BJ (cell line): ENCODE data around the gene RCSD1. TPM values are rescaled to one million over a fixed set of nuclear protein-coding genes. Genes with fewer than 3 reads are reported as not detected.

Source experiments
- CTCF ChIA-PET: fragments of 350-600 bp; formaldehyde crosslinking; extraction: SDS; loops from one replicate; lab custom pipeline; 2021; ENCODE audit warnings: antibody characterized with exemption, inconsistent platforms; lab: Yijun Ruan, JAX
- POLR2A ChIA-PET: fragments of 300-600 bp; sonication (Branson Sonifier 250); formaldehyde crosslinking; extraction: SDS; loops from one replicate; lab custom pipeline; 2021; ENCODE audit warnings: antibody characterized with exemption; lab: Charles Lee
- DNase-seq: peaks from one replicate; pipeline ENCODE4 v3.0.0-alpha.2; 2011; ENCODE audit warnings: low read depth
- H3K27me3 ChIP-seq: 2 replicates; pipeline ENCODE4 v1.6.0; 2011; ENCODE audit warnings: low read length; ENCODE audit not compliant: control insufficient read depth, insufficient read depth
- H3K36me3 ChIP-seq: 2 replicates; pipeline ENCODE4 v1.5.1; 2011; ENCODE audit warnings: low read length; ENCODE audit not compliant: control insufficient read depth, insufficient read depth
- H3K4me3 ChIP-seq: 2 replicates; pipeline ENCODE4 v1.5.1; 2011; ENCODE audit warnings: low read depth, mild to moderate bottlenecking, control low read depth, low read length
- polyA plus RNA-seq: library from polyadenylated mRNA; depleted of rRNA; stranded (reverse); fragments of >200 nt; gene quantifications from 2 replicates; pipeline ENCODE4 v1.2.3, GENCODE V29; 2011
- TF ChIP-seq, protein P1 (sequence below): IDR thresholded peaks from 2 replicates; pipeline ENCODE4 v1.5.1; 2011; ENCODE audit warnings: low read depth, mild to moderate bottlenecking, control low read depth, inconsistent platforms, low read length, moderate library complexity; ENCODE audit not compliant: insufficient read depth

Gene RCSD1
- polyA plus RNA-seq, 1 experiment = not detected

DNA sequence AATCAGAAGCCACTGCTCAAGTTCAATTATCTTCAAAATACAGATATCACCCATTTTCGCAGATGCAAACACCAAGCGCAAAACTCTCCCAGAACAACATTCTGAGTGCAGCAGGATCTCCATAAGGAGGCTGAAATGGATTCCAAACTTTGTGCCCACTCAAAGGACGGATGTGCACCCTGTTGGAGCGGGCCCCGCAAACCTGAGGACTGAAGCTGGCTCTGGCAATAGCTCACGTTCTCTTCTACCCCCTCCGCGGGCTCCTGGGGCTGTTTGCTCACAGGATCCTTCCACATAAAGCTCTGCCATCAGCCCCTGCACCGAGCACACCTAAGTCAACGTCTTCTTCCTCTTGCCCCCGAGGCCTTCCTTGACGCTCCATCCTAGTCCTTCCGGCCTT lies 11.7 kb upstream of the RCSD1 start:
- H3K4me3 ChIP-seq = no peak overlapping the region
- POLR2A ChIA-PET = no interaction called here

DNA sequence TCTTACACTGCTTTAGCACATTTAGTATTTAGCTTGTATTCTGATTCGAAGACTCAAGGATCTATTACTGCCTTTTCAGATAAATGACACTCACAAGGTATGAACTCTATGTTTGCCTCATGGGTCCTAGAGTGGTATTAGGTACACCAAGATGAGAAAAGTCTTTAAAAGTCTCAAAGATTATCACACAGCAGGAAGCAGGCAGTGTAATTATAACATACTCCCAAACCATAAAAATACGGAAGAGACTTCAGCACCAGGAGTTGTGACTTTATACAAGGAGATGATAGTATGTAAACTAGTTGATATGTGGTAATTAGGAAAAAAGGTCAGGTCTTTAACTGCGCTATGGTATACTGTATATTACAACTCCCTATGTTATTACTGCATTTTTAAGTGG lies 11.2 kb upstream of the RCSD1 start:
- CTCF ChIA-PET = interaction anchor here (0.8 kb wide), 1 partner anchor 26 kb away, joined by 3 read pairs; no protein-coding TSS in a partner anchor
- no peak for DNase-seq
- TF ChIP-seq, protein P1, sequence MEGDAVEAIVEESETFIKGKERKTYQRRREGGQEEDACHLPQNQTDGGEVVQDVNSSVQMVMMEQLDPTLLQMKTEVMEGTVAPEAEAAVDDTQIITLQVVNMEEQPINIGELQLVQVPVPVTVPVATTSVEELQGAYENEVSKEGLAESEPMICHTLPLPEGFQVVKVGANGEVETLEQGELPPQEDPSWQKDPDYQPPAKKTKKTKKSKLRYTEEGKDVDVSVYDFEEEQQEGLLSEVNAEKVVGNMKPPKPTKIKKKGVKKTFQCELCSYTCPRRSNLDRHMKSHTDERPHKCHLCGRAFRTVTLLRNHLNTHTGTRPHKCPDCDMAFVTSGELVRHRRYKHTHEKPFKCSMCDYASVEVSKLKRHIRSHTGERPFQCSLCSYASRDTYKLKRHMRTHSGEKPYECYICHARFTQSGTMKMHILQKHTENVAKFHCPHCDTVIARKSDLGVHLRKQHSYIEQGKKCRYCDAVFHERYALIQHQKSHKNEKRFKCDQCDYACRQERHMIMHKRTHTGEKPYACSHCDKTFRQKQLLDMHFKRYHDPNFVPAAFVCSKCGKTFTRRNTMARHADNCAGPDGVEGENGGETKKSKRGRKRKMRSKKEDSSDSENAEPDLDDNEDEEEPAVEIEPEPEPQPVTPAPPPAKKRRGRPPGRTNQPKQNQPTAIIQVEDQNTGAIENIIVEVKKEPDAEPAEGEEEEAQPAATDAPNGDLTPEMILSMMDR = no peak
- Histone ChIP-seq H3K27me3 (no peaks in the 10 kb centered on the region), H3K36me3 (no peaks in the 10 kb centered on the region), H3K4me3 (no peak overlapping the region)
- POLR2A ChIA-PET = no interaction called here

More for the DNA sequence above, 11.7 kb upstream of the RCSD1 start:
- CTCF ChIA-PET = interaction anchor here (0.8 kb wide), 1 partner anchor 26 kb away, joined by 3 read pairs; no protein-coding TSS in a partner anchor
- H3K36me3 ChIP-seq = no peaks in the 10 kb centered on the region
- no peaks in the 10 kb centered on the region for H3K27me3 ChIP-seq
- TF ChIP-seq, protein P1 = no peak
- no peak for DNase-seq

DNA sequence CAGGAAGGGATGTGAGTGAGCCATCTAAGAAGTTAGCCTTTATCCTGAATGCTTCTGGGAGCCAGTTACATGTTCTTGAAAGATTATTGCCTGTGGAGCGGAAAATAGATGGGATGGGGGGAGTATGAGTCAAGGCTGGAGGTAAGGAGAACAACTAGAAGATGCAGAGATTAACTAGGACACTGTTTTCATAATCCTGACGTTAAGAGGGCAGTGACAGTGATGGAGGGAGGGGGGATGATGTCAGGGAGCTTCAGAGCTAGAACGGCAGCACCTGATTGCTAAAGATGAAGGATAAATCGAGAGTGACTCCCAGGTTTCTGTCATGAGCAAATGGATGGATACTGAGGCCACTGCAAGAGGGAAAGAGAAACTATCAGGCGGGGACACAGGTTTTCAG lies 10.0 kb upstream of the RCSD1 start:
- POLR2A ChIA-PET = no interaction called here
- H3K36me3 ChIP-seq = no peaks in the 10 kb centered on the region
- TF ChIP-seq, protein P1 = no peak
- H3K27me3 ChIP-seq = 0 out of 2 replicates have a peak, but pooled peaks cover 1% of the 10 kb centered on the region
- no peak overlapping the region for H3K4me3 ChIP-seq
- no peak for DNase-seq
- CTCF ChIA-PET = no interaction called here

DNA sequence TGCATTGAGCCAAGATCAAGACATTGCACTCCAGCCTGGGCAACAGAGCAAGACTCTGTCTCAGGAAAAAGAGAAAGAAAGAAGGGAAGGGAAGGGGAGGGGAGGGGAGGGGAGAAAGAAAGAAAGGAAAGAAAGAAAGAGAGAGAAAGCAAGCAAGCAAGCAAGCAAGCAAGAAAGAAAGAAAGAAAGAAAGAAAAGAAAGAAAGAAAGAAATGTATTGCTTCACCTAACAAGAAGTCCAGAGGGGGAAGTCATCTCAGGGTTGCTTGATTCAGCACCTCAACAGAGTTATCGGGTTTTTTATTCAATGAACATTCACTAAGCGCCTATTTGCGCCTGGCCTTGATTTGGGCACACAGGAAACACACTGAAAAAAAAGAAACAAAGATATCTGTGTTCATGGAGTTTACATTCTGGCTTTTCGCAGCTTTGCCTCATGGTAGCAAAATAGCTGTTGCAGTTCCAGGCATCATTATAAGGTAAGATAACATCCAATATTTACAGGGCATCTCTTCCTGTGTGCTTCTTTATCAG lies 8.2 kb upstream of the RCSD1 start:
- ChIA-PET POLR2A (no interaction called here), CTCF (interaction anchor here (1.2 kb wide), 1 partner anchor 69 kb away, joined by 3 read pairs; no protein-coding TSS in a partner anchor)
- no peak for DNase-seq
- TF ChIP-seq, protein P1 = no peak
- Histone ChIP-seq H3K27me3 (0 out of 2 replicates have a peak, but pooled peaks cover 1% of the 10 kb centered on the region), H3K4me3 (no peak overlapping the region), H3K36me3 (no peaks in the 10 kb centered on the region)

DNA sequence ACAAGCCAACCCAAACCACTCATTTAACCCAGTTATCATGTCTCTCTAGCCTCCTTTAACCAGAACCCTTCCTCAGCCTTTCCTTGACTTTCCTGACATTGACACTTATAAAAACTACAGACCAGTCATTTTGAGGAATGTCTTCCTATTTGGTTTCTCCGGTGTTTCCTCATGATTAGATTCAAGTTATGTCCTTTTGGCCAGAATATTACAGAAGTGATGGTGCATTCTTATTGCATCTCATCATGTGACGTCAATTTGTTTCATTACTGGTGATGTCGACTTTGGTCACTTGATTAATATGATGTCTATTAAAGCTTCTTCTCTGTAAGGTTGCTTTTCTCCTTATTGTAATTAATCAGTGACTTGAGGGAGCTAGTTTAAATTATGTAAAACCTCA lies 6.1 kb upstream of the RCSD1 start:
- TF ChIP-seq, protein P1 = no peak
- ChIA-PET CTCF (interaction anchor here (1.2 kb wide), 1 partner anchor 11 kb away, joined by 3 read pairs; no protein-coding TSS in a partner anchor), POLR2A (no interaction called here)
- DNase-seq = no peak
- Histone ChIP-seq H3K27me3 (peaks cover 6% of the 10 kb centered on the region; the same call in 1 of the 2 replicates), H3K36me3 (no peaks in the 10 kb centered on the region), H3K4me3 (no peak overlapping the region)
